PC-9 (cell line): ENCODE data around the gene MYOF. TPM values are rescaled to one million over a fixed set of nuclear protein-coding genes. Genes with fewer than 3 reads are reported as not detected.

ENCODE experiments used
- BruUV-seq: library from RNA; stranded (reverse); fragments of 400-500 nt; replicated peaks from 2 replicates; lab custom pipeline; 2021; lab: Mats Ljungman, UMichigan
- CTCF ChIA-PET: fragments of 300-600 bp; sonication (Branson Sonifier 250); formaldehyde crosslinking; loops from one replicate; lab custom pipeline; 2022; ENCODE audit warnings: antibody characterized with exemption; lab: Charles Lee
- POLR2A ChIA-PET: fragments of 300-600 bp; sonication (Branson Sonifier 250); formaldehyde crosslinking; loops from one replicate; lab custom pipeline; 2022; ENCODE audit warnings: antibody characterized with exemption; ENCODE audit not compliant: unreplicated experiment; lab: Charles Lee
- DNase-seq, 2 experiments: peaks; one replicate each; pipeline versions ENCODE4 v3.0.0 to v3.0.0-alpha.2; 2015 to 2022; ENCODE audit warnings: mixed read lengths in 1 of 2
- H2AFZ ChIP-seq: fragments of 200-600 bp; sonication (generic); 2 replicates; pipeline ENCODE4 v1.8.1; 2017; ENCODE audit warnings: antibody characterized with exemption
- H3F3A ChIP-seq: fragments of 200-600 bp; sonication (generic); 2 replicates; pipeline ENCODE4 v1.8.1; 2017; ENCODE audit warnings: antibody characterized with exemption, mild to moderate bottlenecking, low read depth; ENCODE audit not compliant: insufficient read depth
- H3K27ac ChIP-seq: fragments of 200-600 bp; sonication (generic); 2 replicates; pipeline ENCODE4 v1.6.1; 2016; ENCODE audit warnings: mixed run types
- H3K27me3 ChIP-seq: fragments of 200-600 bp; sonication (generic); 2 replicates; pipeline ENCODE4 v1.6.1; 2016; ENCODE audit warnings: low read depth, mixed run types; ENCODE audit not compliant: insufficient read depth
- H3K36me3 ChIP-seq: fragments of 200-600 bp; sonication (generic); 2 replicates; pipeline ENCODE4 v1.6.1; 2016; ENCODE audit warnings: low read depth, mixed run types
- H3K4me1 ChIP-seq: fragments of 200-600 bp; sonication (generic); replicated peaks from 2 replicates; pipeline ENCODE4 v1.6.1; 2016; ENCODE audit warnings: mixed run types; ENCODE audit not compliant: insufficient read depth
- H3K4me2 ChIP-seq: fragments of 200-600 bp; sonication (generic); 2 replicates; pipeline ENCODE4 v1.6.1; 2017; ENCODE audit warnings: mixed run types
- H3K4me3 ChIP-seq: fragments of 200-600 bp; sonication (generic); 2 replicates; pipeline ENCODE4 v1.6.1; 2016; ENCODE audit warnings: mixed run types
- H3K79me2 ChIP-seq: fragments of 200-600 bp; sonication (generic); 2 replicates; pipeline ENCODE4 v1.6.1; 2017; ENCODE audit warnings: low read depth, mixed run types
- H3K9me2 ChIP-seq: fragments of 200-600 bp; sonication (generic); 2 replicates; pipeline ENCODE4 v1.8.1; 2017; ENCODE audit warnings: mild to moderate bottlenecking; ENCODE audit not compliant: insufficient read depth
- H3K9me3 ChIP-seq: fragments of 200-600 bp; sonication (generic); 2 replicates; pipeline ENCODE4 v1.8.1; 2016; ENCODE audit warnings: low read depth; ENCODE audit not compliant: insufficient read depth
- H4K20me1 ChIP-seq: fragments of 200-600 bp; sonication (generic); 2 replicates; pipeline ENCODE4 v1.8.1; 2017; ENCODE audit not compliant: insufficient read depth
- EZH2 ChIP-seq: fragments of 200-600 bp; sonication (generic); IDR thresholded peaks from 2 replicates; pipeline ENCODE4 v1.8.0; 2017; ENCODE audit warnings: antibody characterized with exemption, low read depth
- intact Hi-C: fragments of 100-400 bp; cut with micrococcal nuclease; formaldehyde crosslinking; loops from one replicate; pipeline ENCODE4 v1.10.0; 2022; ENCODE audit not compliant: unreplicated experiment
- total RNA-seq: library from RNA; stranded (reverse); gene quantifications from 2 replicates; pipeline ENCODE4 v1.2.3, GENCODE V29; 2021
- TF ChIP-seq, protein P1 (sequence below): fragments of 200-600 bp; sonication (generic); conservative IDR thresholded peaks from 2 replicates; pipeline ENCODE4 v1.6.1; 2017; ENCODE audit warnings: mixed run types, antibody characterized with exemption, mild to moderate bottlenecking, moderate library complexity

MYOF gene
- total RNA-seq, 1 experiment from 2014 or later, result 274 TPM

GRCh38 chr10:93516006-93516380, 33.9 kb upstream of the MYOF start:
- ChIA-PET CTCF (no interaction called here), POLR2A (no interaction called here)
- BruUV-seq, result no TSS peak
- DNase-seq, result no peak
- Histone ChIP-seq H4K20me1 (no peaks in the 10 kb centered on the region), H2AFZ (no peak overlapping the region), H3K36me3 (no peaks in the 10 kb centered on the region), H3K9me2 (no peaks in the 10 kb centered on the region), H3K9me3 (no peaks in the 10 kb centered on the region; the same call in 1 of the 2 replicates), H3K27ac (no peak overlapping the region), H3K27me3 (no peaks in the 10 kb centered on the region), H3K4me2 (no peak overlapping the region), H3K4me1 (no peaks in the 10 kb centered on the region), H3K79me2 (no peaks in the 10 kb centered on the region), H3K4me3 (no peak overlapping the region), H3F3A (no peaks in the 10 kb centered on the region)
- intact Hi-C loops, result loop anchor here (10.0 kb wide), 1 partner anchor 441 kb away; the partner anchor contains the start of gene CYP26A1
- TF ChIP-seq, protein P1, sequence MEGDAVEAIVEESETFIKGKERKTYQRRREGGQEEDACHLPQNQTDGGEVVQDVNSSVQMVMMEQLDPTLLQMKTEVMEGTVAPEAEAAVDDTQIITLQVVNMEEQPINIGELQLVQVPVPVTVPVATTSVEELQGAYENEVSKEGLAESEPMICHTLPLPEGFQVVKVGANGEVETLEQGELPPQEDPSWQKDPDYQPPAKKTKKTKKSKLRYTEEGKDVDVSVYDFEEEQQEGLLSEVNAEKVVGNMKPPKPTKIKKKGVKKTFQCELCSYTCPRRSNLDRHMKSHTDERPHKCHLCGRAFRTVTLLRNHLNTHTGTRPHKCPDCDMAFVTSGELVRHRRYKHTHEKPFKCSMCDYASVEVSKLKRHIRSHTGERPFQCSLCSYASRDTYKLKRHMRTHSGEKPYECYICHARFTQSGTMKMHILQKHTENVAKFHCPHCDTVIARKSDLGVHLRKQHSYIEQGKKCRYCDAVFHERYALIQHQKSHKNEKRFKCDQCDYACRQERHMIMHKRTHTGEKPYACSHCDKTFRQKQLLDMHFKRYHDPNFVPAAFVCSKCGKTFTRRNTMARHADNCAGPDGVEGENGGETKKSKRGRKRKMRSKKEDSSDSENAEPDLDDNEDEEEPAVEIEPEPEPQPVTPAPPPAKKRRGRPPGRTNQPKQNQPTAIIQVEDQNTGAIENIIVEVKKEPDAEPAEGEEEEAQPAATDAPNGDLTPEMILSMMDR, result no peak
- TF ChIP-seq EZH2, result no peak

DNA sequence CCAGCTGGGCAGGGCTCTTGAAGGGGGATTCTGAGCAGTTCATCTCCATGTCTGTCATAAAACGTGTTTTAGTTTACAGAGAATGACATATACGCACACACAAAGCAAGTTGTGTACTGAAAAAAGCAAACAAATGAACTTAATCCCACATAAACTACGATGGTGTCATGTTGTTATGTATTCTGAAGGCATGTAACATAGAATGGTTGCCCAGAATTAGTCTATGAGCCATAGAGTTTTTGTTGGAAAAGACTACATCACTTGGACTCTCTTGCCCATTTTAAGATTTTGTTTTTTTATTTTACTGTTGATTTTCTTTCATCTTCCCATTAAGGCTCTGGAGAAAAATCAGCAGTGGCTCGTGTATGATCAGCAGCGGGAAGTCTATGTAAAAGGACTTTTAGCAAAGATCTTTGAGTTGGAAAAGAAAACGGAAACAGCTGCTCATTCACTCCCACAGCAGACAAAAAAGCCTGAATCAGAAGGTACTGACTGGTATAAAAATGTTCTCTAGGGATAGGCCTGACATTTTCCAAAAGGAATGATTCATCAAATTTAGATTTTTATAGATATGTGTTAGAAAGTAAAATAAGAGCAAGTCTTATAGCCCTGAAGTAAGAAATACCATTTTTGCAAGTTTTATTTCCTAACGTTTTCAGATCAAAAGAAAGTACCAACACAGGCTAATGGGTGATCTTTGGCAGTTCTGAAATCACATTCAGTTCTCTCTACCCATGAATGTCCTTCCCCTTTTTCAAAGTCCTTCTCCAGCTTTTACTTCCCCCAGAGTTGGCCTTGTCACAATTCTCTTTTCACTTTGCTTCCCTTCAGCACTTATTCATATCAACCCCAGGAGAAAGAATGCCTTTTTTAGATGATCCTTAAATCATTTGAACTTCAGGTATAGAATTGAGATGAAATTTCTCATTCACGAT, 33.2 kb upstream of the MYOF start:
- Histone ChIP-seq H3F3A (no peaks in the 10 kb centered on the region), H3K27ac (no peak overlapping the region), H3K9me2 (no peaks in the 10 kb centered on the region), H3K9me3 (no peaks in the 10 kb centered on the region; the same call in 1 of the 2 replicates), H3K79me2 (no peaks in the 10 kb centered on the region), H3K4me2 (no peak overlapping the region), H3K4me3 (no peak overlapping the region), H3K27me3 (no peaks in the 10 kb centered on the region), H3K36me3 (no peaks in the 10 kb centered on the region), H3K4me1 (no peaks in the 10 kb centered on the region), H4K20me1 (no peaks in the 10 kb centered on the region), H2AFZ (no peak overlapping the region)
- no peak for DNase-seq
- BruUV-seq, result no TSS peak
- POLR2A ChIA-PET, result no interaction called here
- intact Hi-C loops, result loop anchor here (10.0 kb wide), 1 partner anchor 441 kb away; the partner anchor contains the start of gene CYP26A1
- CTCF ChIA-PET, result no interaction called here
- no peak for TF ChIP-seq EZH2
- TF ChIP-seq, protein P1, result no peak

DNA sequence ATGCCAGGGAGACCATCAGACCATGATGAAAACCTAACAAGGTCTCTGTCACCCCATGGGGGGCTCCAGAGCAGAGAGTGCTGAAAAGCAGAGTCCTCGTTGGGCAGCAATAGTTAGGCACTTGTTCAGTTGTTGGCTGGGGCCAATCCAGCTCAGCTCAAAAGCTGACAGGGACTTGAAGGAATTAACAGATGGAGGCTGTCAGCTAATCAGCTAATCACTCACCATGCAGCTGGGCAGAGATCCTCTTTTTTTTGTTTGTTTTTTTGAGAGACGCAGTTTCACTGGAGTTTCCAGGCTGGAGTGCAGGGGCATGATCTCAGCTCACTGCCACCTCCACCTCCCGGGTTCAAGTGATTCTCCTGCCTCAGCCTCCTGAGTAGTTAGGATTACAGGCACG, 32.4 kb upstream of the MYOF start:
- no TSS peak for BruUV-seq
- TF ChIP-seq, protein P1, result no peak
- TF ChIP-seq EZH2, result no peak
- no peak overlapping the region for H3K27ac ChIP-seq
- no peak overlapping the region for H3K4me3 ChIP-seq
- no peaks in the 10 kb centered on the region for H3K9me3 ChIP-seq
- no peak for DNase-seq
- no peaks in the 10 kb centered on the region for H3K4me1 ChIP-seq
- H3K9me2 ChIP-seq, result no peaks in the 10 kb centered on the region
- intact Hi-C loops, result loop anchor here (10.0 kb wide), 1 partner anchor 440 kb away; the partner anchor contains the start of gene CYP26A1
- H3K36me3 ChIP-seq, result no peaks in the 10 kb centered on the region
- H4K20me1 ChIP-seq, result no peaks in the 10 kb centered on the region
- ChIA-PET POLR2A (no interaction called here), CTCF (no interaction called here)
- no peak overlapping the region for H3K4me2 ChIP-seq
- no peaks in the 10 kb centered on the region for H3F3A ChIP-seq
- no peak overlapping the region for H2AFZ ChIP-seq
- no peaks in the 10 kb centered on the region for H3K27me3 ChIP-seq
- no peaks in the 10 kb centered on the region for H3K79me2 ChIP-seq
